Activated naive CD8-positive, alpha-beta T cell treated with anti-CD3 and anti-CD28 coated beads, Interleukin-2, amount 10 ng/mL, durations not matched to agents 7 days and 5 days (primary cell): Measurements from ENCODE around the gene RPS21. TPM values are rescaled to one million over a fixed set of nuclear protein-coding genes. Genes with fewer than 3 reads are reported as not detected.

ENCODE experiments used
- ATAC-seq: fragments of 150-1000 bp; cut with Tn5 transposase; one replicate; pipeline ENCODE4 v1.10.0; 2021; ENCODE audit warnings: low read depth, moderate library complexity
- POLR2A ChIA-PET: fragments of 350-600 bp; sonication (Branson Sonifier 250); formaldehyde crosslinking; loops from one replicate; lab custom pipeline; 2021; ENCODE audit warnings: antibody characterized with exemption; lab: Charles Lee
- DNase-seq: peaks from one replicate; pipeline ENCODE4 v3.0.0; 2021
- H3K27ac Mint-ChIP-seq: one replicate; pipeline ENCODE4 v1.8.0; 2022; ENCODE audit warnings: mild to moderate bottlenecking, mixed read lengths
- H3K27me3 Mint-ChIP-seq: one replicate; pipeline ENCODE4 v1.8.0; 2022; ENCODE audit warnings: mild to moderate bottlenecking, moderate library complexity, mixed read lengths
- H3K36me3 Mint-ChIP-seq: one replicate; pipeline ENCODE4 v1.8.0; 2021; ENCODE audit warnings: mild to moderate bottlenecking, mixed read lengths
- H3K4me1 Mint-ChIP-seq: one replicate; pipeline ENCODE4 v1.8.0; 2021; ENCODE audit warnings: mixed read lengths
- H3K4me3 Mint-ChIP-seq: one replicate; pipeline ENCODE4 v1.8.0; 2022; ENCODE audit warnings: mild to moderate bottlenecking, moderate library complexity, mixed read lengths
- H3K9me3 Mint-ChIP-seq: one replicate; pipeline ENCODE4 v1.8.0; 2021; ENCODE audit warnings: mixed read lengths
- total RNA-seq, 2 experiments: library from RNA; stranded (reverse); gene quantifications; one replicate each; pipeline ENCODE4 v1.2.3, GENCODE V29; 2021

The RPS21 gene
- total RNA-seq, 2 experiments from 2014 or later: 2,045 to 2,157 TPM

GRCh38 chr20:62365814-62366369, 21.0 kb upstream of the RPS21 start:
- Mint-ChIP-seq H3K27ac (no peak overlapping the region), H3K4me1 (peaks cover 2% of the 10 kb centered on the region), H3K27me3 (peaks cover 29% of the 10 kb centered on the region), H3K36me3 (no peaks in the 10 kb centered on the region), H3K9me3 (no peaks in the 10 kb centered on the region), H3K4me3 (no peak overlapping the region)
- no peak for DNase-seq
- POLR2A ChIA-PET: no interaction called here
- ATAC-seq: no peak

GRCh38 chr20:62366370-62367135, 20.4 kb upstream of the RPS21 start:
- no peak for DNase-seq
- POLR2A ChIA-PET: no interaction called here
- Mint-ChIP-seq H3K9me3 (no peaks in the 10 kb centered on the region), H3K4me3 (no peak overlapping the region), H3K27ac (no peak overlapping the region), H3K36me3 (no peaks in the 10 kb centered on the region), H3K4me1 (peaks cover 2% of the 10 kb centered on the region), H3K27me3 (peaks cover 29% of the 10 kb centered on the region)
- peak; percentile 21 for ATAC-seq

- Mint-ChIP-seq H3K4me3 (peak within 1 kb of the TSS; percentile 45), H3K27ac (no peak within 1 kb of the TSS), H3K4me1 (peaks cover 2% of the 10 kb centered on the region), H3K27me3 (peaks cover 29% of the 10 kb centered on the region), H3K36me3 (no peaks in the 10 kb centered on the region), H3K9me3 (no peaks in the 10 kb centered on the region)
- DNase-seq: peak; percentile 59
- peak; percentile 20 for ATAC-seq
- POLR2A ChIA-PET: no interaction called here
These were observed 19.7 kb upstream of the RPS21 start, which contains the start of gene LAMA5 for GRCh38 chr20:62367136-62367632. Gene LAMA5, minus strand, starts transcription at chr20:62367312. Its CDS starts 67 bp downstream, at chr20:62367245.

- POLR2A ChIA-PET: interaction anchor here (1.0 kb wide), 1 partner anchor 19 kb away, joined by 6 read pairs; the partner anchor contains the start of gene RPS21
These were observed 19.1 kb upstream of the RPS21 start for GRCh38 chr20:62367633-62368391.

DNA sequence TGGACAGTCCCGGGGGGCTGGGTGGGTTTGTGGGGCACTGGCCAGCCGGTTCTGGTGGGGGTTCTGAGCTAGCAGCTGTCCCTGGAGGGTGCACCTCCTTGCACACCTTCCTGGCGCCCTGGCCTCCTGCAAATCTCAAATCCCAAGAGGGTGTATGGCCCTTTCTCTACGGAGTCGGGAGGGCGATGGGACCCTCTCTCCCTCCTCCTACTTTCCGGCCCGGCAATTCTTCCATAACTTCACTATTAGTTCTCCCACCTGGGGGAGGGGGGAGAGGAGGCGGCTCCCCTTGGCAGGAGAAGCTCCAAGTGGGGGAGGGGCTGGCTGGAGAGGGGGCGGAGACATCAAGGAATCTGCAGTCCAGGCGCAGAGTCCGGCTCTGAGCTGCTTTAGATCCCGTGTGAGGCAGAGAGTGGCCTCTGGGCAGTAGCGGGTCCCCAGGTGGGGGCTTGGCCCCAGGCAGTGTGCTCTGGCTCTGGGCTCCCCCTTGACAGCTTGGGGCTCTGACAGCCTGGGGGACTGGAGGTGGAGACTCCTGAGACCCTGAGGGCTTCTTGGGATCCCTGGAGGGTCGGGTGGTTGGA, 18.4 kb upstream of the RPS21 start:
- H3K9me3 Mint-ChIP-seq: no peaks in the 10 kb centered on the region
- H3K36me3 Mint-ChIP-seq: no peaks in the 10 kb centered on the region
- no peak overlapping the region for H3K27ac Mint-ChIP-seq
- DNase-seq (no peak), ATAC-seq (no peak)
- H3K27me3 Mint-ChIP-seq: peaks cover 29% of the 10 kb centered on the region
- POLR2A ChIA-PET: interaction anchor here (1.0 kb wide), 1 partner anchor 18 kb away, joined by 6 read pairs; the partner anchor contains the start of gene RPS21
- H3K4me1 Mint-ChIP-seq: peaks cover 2% of the 10 kb centered on the region
- no peak overlapping the region for H3K4me3 Mint-ChIP-seq

More at GRCh38 chr20:62367633-62368391, 19.1 kb upstream of the RPS21 start:
- no peak overlapping the region for H3K27ac Mint-ChIP-seq
- H3K4me3 Mint-ChIP-seq: peak overlapping the region; percentile 45
- H3K9me3 Mint-ChIP-seq: no peaks in the 10 kb centered on the region
- H3K36me3 Mint-ChIP-seq: no peaks in the 10 kb centered on the region
- ATAC-seq (no peak), DNase-seq (peak; percentile 53)
- H3K27me3 Mint-ChIP-seq: peaks cover 29% of the 10 kb centered on the region
- H3K4me1 Mint-ChIP-seq: peaks cover 2% of the 10 kb centered on the region

GRCh38 chr20:62368976-62369814, 17.7 kb upstream of the RPS21 start:
- Mint-ChIP-seq H3K27ac (no peak overlapping the region), H3K4me3 (no peak overlapping the region), H3K36me3 (no peaks in the 10 kb centered on the region), H3K27me3 (peaks cover 29% of the 10 kb centered on the region), H3K9me3 (no peaks in the 10 kb centered on the region), H3K4me1 (peaks cover 2% of the 10 kb centered on the region)
- no peak for ATAC-seq
- POLR2A ChIA-PET: interaction anchor here (1.0 kb wide), 1 partner anchor 18 kb away, joined by 6 read pairs; the partner anchor contains the start of gene RPS21
- no peak for DNase-seq

GRCh38 chr20:62369815-62370114, 17.1 kb upstream of the RPS21 start:
- no peaks in the 10 kb centered on the region for H3K9me3 Mint-ChIP-seq
- POLR2A ChIA-PET: no interaction called here
- no peaks in the 10 kb centered on the region for H3K36me3 Mint-ChIP-seq
- H3K4me1 Mint-ChIP-seq: peaks cover 2% of the 10 kb centered on the region
- H3K27me3 Mint-ChIP-seq: peaks cover 26% of the 10 kb centered on the region
- no peak for ATAC-seq
- DNase-seq: no peak
- no peak overlapping the region for H3K4me3 Mint-ChIP-seq
- no peak overlapping the region for H3K27ac Mint-ChIP-seq

DNA sequence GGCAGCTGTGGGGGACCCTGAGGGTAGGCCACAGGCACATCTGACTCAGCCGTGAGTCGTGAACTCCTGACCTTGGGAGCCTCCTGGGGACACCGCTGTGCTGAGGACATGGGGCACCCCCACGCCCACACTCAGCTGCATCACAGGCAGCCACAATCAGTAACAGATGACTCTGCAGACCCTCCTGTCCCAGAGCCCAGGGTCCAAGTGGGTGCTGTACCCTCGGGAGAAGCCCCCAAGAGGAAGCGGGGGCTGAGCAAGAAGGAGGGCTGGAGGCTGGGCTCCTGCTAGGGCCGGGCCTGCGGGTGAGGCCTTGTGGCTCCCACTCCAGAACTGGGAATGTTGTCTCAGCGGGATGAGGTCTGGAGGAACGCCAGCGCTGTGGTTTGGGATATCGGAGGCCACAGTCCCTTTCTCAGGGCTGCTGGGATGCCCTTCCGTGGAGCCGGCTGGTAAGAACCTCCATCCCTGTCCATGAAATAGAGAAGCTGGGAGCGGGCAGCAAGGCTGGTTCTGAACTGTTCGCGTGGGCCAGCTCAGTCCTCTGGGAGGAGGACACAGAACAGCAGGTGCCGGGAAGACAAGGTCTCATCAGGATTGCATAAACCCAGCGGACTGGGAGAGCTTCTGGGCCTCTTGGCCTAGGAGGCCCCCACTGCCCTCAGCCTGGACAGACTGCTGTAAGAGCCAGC, 16.6 kb upstream of the RPS21 start:
- POLR2A ChIA-PET: no interaction called here
- H3K4me3 Mint-ChIP-seq: no peak overlapping the region
- no peak overlapping the region for H3K27ac Mint-ChIP-seq
- H3K4me1 Mint-ChIP-seq: peaks cover 2% of the 10 kb centered on the region
- peaks cover 21% of the 10 kb centered on the region for H3K27me3 Mint-ChIP-seq
- no peaks in the 10 kb centered on the region for H3K36me3 Mint-ChIP-seq
- no peaks in the 10 kb centered on the region for H3K9me3 Mint-ChIP-seq
- no peak for DNase-seq
- ATAC-seq: no peak

DNA sequence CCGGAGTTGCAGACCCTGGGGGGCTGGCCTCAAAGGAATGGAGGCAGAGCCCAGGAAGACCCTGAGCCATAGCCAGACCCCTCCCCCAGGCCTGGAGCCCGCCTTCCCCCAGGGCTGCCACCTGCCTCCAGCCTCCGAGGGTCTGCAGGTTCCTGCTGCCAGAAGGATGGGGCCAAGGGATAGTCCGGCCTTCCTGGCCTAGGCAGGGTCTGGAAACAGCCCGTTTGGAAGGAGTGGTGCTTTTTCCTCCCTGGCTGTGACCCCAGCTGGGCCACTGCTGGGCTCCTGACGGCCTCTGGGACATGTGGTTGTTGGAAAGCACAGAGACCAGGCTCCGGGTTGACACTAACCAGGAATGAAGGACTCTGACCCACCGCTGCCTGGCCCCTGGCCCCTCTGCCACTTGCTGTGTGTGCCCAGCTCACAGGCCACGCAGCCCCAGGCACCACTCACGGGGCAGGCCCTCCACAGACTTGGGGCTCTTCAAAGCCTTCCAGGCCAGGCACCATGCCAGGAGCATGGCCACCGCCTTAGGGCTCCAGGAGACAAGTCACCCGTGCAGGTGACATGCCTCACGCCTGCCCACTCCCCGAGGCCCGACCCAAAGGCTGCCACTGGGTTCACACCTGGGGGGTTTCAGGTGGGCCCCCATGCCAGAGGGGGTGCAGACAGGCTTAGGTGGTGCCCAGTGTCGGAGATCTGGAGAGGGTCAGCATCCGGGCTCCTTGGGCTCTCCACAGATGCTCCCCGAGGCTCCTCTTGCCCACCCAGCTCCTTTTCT, 15.9 kb upstream of the RPS21 start:
- Mint-ChIP-seq H3K27me3 (peaks cover 18% of the 10 kb centered on the region), H3K4me3 (no peak overlapping the region), H3K36me3 (no peaks in the 10 kb centered on the region), H3K9me3 (no peaks in the 10 kb centered on the region), H3K4me1 (peaks cover 2% of the 10 kb centered on the region), H3K27ac (no peak overlapping the region)
- POLR2A ChIA-PET: no interaction called here
- ATAC-seq (no peak), DNase-seq (no peak)

DNA sequence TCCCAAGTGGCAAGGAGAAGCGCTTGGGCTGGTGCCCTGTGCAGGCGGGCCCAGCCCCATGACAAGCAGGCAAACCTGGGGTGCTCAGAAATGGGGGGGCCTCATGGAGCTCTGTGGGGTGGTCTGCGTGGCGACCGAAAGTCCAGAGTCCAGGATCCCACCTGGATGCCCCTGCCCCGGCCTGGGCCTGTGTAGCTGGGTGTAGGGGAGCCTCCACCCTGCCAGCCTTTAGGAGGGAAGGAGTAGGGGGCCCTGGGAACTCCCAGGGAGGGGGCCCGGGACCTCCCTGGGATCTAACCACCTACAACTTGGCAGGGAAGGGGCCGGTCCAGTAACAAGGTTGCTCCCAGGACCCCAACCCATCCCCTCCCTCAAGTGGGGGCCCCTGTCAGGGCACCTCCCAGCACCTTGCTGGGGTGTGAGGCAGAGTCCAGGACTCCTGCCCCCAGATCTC, 15.3 kb upstream of the RPS21 start:
- Mint-ChIP-seq H3K27ac (no peak overlapping the region), H3K27me3 (peaks cover 18% of the 10 kb centered on the region), H3K36me3 (no peaks in the 10 kb centered on the region), H3K4me1 (peaks cover 2% of the 10 kb centered on the region), H3K4me3 (no peak overlapping the region), H3K9me3 (no peaks in the 10 kb centered on the region)
- POLR2A ChIA-PET: no interaction called here
- no peak for DNase-seq
- ATAC-seq: no peak

- no peak for DNase-seq
- Mint-ChIP-seq H3K4me3 (no peak overlapping the region), H3K9me3 (no peaks in the 10 kb centered on the region), H3K27me3 (peaks cover 18% of the 10 kb centered on the region), H3K4me1 (peaks cover 2% of the 10 kb centered on the region), H3K36me3 (no peaks in the 10 kb centered on the region), H3K27ac (peak overlapping the region; percentile 1)
- POLR2A ChIA-PET: no interaction called here
- ATAC-seq: no peak
These were observed 14.6 kb upstream of the RPS21 start for GRCh38 chr20:62372042-62372993.
